ENCODE measurements around the gene SLC43A3.

Gene SLC43A3

DNA sequence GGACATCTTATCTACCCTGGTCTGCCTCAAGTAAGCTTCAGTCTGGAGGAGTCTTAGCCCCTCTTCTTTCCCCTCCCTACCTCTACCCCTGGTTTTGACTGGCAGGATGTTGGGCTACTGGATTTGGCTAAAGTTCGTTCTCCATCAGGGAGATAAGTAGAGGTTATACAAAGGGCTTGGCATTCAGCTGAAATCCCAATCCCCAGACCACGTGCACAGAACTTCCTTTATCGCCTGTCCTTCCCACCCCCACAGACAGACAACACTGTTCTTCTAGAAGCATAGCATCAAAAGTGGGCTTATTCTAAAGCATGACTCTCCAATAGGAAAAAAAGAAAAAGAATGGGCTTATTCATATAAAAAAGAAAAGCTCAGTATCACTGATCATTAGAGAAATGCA is 53.8 kb downstream of the SLC43A3 start:
- H3K9me3 ChIP-seq (ENCODE audit: insufficient read depth, low read length): no peaks in the 10 kb centered on the region
- H3K27me3 ChIP-seq (ENCODE audit: low read depth, low read length): peaks cover 13% of the 10 kb centered on the region; the same call in 1 of the 2 replicates
- no peak overlapping the region for H3K4me2 ChIP-seq (ENCODE audit: low read length)
- no peak overlapping the region for H2AFZ ChIP-seq (ENCODE audit: low read depth, low read length)
- H3K9ac ChIP-seq (ENCODE audit: low read length): no peak overlapping the region
- H3K4me1 ChIP-seq (ENCODE audit: low read length): peaks cover 29% of the 10 kb centered on the region
- no peaks in the 10 kb centered on the region for H4K20me1 ChIP-seq (ENCODE audit: insufficient read depth, low read length)
- H3K79me2 ChIP-seq (ENCODE audit: low read length): no peaks in the 10 kb centered on the region
- no peak overlapping the region for H3K27ac ChIP-seq (ENCODE audit: low read length)
- TF ChIP-seq, protein P1, sequence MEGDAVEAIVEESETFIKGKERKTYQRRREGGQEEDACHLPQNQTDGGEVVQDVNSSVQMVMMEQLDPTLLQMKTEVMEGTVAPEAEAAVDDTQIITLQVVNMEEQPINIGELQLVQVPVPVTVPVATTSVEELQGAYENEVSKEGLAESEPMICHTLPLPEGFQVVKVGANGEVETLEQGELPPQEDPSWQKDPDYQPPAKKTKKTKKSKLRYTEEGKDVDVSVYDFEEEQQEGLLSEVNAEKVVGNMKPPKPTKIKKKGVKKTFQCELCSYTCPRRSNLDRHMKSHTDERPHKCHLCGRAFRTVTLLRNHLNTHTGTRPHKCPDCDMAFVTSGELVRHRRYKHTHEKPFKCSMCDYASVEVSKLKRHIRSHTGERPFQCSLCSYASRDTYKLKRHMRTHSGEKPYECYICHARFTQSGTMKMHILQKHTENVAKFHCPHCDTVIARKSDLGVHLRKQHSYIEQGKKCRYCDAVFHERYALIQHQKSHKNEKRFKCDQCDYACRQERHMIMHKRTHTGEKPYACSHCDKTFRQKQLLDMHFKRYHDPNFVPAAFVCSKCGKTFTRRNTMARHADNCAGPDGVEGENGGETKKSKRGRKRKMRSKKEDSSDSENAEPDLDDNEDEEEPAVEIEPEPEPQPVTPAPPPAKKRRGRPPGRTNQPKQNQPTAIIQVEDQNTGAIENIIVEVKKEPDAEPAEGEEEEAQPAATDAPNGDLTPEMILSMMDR (IDR thresholded peaks at IDR 0.05; ENCODE audit: low read depth, low read length): no peak
- no peak for TF ChIP-seq EZH2phosphoT487 (IDR thresholded peaks at IDR 0.05; ENCODE audit: low read depth)
- H3K4me3 ChIP-seq (ENCODE audit: low read length): no peak overlapping the region
- no peaks in the 10 kb centered on the region for H3K36me3 ChIP-seq (replicated peaks; ENCODE audit: low read depth, low read length)

DNA sequence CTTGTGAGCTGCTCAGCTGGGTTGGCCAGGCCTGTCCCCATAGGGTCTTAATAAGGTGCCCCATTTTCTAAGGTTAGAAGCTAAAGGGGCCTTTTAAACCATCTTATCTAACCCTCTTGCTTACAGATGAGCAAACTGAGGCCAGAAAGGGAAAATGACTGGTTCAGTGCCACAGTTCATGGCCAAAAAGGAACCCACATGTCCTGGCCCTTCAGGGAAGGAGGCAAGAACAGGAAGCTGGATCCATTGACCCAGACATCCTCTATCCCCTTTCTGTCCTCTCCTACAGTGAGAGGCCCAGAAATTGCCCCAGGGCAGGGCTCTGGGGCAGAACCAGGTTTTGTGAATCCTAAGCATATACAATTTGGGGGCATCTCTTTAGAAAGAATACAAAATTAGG is 56.0 kb downstream of the SLC43A3 start:
- H4K20me1 ChIP-seq (ENCODE audit: insufficient read depth, low read length): no peaks in the 10 kb centered on the region
- no peak overlapping the region for H2AFZ ChIP-seq (ENCODE audit: low read depth, low read length)
- no peaks in the 10 kb centered on the region for H3K36me3 ChIP-seq (replicated peaks; ENCODE audit: low read depth, low read length)
- H3K4me3 ChIP-seq (ENCODE audit: low read length): no peak overlapping the region
- H3K4me1 ChIP-seq (ENCODE audit: low read length): peaks cover 40% of the 10 kb centered on the region
- no peak overlapping the region for H3K27ac ChIP-seq (ENCODE audit: low read length)
- no peak overlapping the region for H3K4me2 ChIP-seq (ENCODE audit: low read length)
- no peaks in the 10 kb centered on the region for H3K27me3 ChIP-seq (ENCODE audit: low read depth, low read length)
- no peak for TF ChIP-seq EZH2phosphoT487 (IDR thresholded peaks at IDR 0.05; ENCODE audit: low read depth)
- TF ChIP-seq, protein P1 (IDR thresholded peaks at IDR 0.05; ENCODE audit: low read depth, low read length): no peak
- no peaks in the 10 kb centered on the region for H3K79me2 ChIP-seq (ENCODE audit: low read length)
- H3K9me3 ChIP-seq (ENCODE audit: insufficient read depth, low read length): no peaks in the 10 kb centered on the region
- H3K9ac ChIP-seq (ENCODE audit: low read length): no peak overlapping the region

DNA sequence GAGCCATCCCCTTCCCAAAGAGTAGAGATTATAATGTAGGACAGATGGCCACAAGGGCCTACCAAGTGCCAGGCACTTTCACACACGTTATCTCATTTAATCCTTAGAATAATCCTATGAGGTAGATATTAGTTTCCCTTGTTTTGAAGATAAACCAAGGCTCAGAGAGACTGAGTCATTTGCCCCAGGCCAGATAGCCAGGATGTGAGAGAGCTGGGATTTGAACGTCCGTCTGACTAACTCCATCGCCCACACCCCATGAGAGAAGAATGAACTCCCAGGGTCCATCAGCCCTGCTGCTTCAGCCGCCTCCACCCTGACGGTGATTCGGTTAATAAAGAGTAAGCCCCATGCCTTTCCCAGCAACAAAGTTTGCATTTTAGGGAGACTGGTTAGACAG is 56.7 kb downstream of the SLC43A3 start:
- no peak overlapping the region for H3K27ac ChIP-seq (ENCODE audit: low read length)
- no peaks in the 10 kb centered on the region for H3K36me3 ChIP-seq (replicated peaks; ENCODE audit: low read depth, low read length)
- peaks cover 44% of the 10 kb centered on the region for H3K4me1 ChIP-seq (ENCODE audit: low read length)
- no peak overlapping the region for H3K9ac ChIP-seq (ENCODE audit: low read length)
- H3K4me2 ChIP-seq (ENCODE audit: low read length): no peak overlapping the region
- no peaks in the 10 kb centered on the region for H4K20me1 ChIP-seq (ENCODE audit: insufficient read depth, low read length)
- no peaks in the 10 kb centered on the region for H3K9me3 ChIP-seq (ENCODE audit: insufficient read depth, low read length)
- TF ChIP-seq, protein P1 (IDR thresholded peaks at IDR 0.05; ENCODE audit: low read depth, low read length): no peak
- TF ChIP-seq EZH2phosphoT487 (IDR thresholded peaks at IDR 0.05; ENCODE audit: low read depth): no peak
- no peak overlapping the region for H2AFZ ChIP-seq (ENCODE audit: low read depth, low read length)
- H3K27me3 ChIP-seq (ENCODE audit: low read depth, low read length): no peaks in the 10 kb centered on the region
- no peaks in the 10 kb centered on the region for H3K79me2 ChIP-seq (ENCODE audit: low read length)
- H3K4me3 ChIP-seq (ENCODE audit: low read length): no peak overlapping the region

DNA sequence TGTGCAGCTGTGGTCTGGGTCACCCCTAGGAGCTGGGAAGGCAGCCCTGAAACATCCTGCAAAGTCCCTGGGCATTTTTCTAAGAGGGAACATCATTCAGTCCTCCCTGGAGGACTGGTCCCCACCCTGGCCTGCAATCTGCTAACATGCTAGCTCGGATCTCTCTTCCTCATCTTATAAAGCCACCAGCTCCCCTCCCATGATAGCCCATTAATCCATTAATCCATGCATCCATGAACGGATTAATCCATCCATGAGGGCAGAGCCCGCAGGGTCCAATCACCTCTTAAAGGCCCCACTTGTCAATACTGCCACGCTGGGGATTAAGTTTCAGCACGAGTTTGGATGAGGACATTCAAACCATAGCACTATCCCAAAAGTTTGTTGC is 58.1 kb downstream of the SLC43A3 start:
- Histone ChIP-seq H2AFZ (ENCODE audit: low read depth, low read length) (no peak overlapping the region), H3K4me3 (ENCODE audit: low read length) (no peak overlapping the region), H3K9me3 (ENCODE audit: insufficient read depth, low read length) (no peaks in the 10 kb centered on the region), H3K27ac (ENCODE audit: low read length) (no peak overlapping the region), H4K20me1 (ENCODE audit: insufficient read depth, low read length) (no peaks in the 10 kb centered on the region), H3K4me1 (ENCODE audit: low read length) (peaks cover 38% of the 10 kb centered on the region), H3K27me3 (ENCODE audit: low read depth, low read length) (no peaks in the 10 kb centered on the region), H3K4me2 (ENCODE audit: low read length) (no peak overlapping the region), H3K9ac (ENCODE audit: low read length) (no peak overlapping the region), H3K36me3 (replicated peaks; ENCODE audit: low read depth, low read length) (no peaks in the 10 kb centered on the region), H3K79me2 (ENCODE audit: low read length) (no peaks in the 10 kb centered on the region)
- TF ChIP-seq EZH2phosphoT487 (IDR thresholded peaks at IDR 0.05; ENCODE audit: low read depth): no peak
- TF ChIP-seq, protein P1 (IDR thresholded peaks at IDR 0.05; ENCODE audit: low read depth, low read length): no peak

All from OCI-LY3 (cell line).